Measurements from ENCODE around the gene TRABD2B.
"Not testable (repeated sequence)": the region's sequence is repeated elsewhere in the genome, so short reads cannot be mapped to it uniquely, and the experiment has no call there.

TRABD2B gene

DNA sequence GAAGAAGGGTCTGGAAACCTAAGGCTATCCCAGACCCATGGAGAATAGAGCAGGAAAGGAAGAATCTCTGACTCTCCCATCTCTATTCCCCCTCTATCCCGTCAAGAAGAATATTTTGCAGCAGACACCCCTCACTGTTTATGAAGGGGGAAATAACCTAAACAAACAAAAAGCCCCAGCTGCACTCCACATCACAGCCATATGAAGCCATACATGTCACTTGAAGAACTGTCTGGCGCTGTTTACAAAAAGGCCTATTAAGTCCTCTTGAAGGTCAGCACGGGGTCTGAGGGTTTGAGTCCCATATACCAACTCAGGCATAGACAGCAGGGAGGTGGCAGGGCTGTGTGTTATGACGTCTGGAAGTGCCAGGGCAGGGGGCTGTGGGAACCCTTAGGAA, 31.4 kb downstream of the TRABD2B start:
- DNase-seq (ENCODE audit: low spot score), result no peak

- no peak for DNase-seq (ENCODE audit: low spot score)
Measured at GRCh38 chr1:47964636-47965035, 32.5 kb downstream of the TRABD2B start.

DNA sequence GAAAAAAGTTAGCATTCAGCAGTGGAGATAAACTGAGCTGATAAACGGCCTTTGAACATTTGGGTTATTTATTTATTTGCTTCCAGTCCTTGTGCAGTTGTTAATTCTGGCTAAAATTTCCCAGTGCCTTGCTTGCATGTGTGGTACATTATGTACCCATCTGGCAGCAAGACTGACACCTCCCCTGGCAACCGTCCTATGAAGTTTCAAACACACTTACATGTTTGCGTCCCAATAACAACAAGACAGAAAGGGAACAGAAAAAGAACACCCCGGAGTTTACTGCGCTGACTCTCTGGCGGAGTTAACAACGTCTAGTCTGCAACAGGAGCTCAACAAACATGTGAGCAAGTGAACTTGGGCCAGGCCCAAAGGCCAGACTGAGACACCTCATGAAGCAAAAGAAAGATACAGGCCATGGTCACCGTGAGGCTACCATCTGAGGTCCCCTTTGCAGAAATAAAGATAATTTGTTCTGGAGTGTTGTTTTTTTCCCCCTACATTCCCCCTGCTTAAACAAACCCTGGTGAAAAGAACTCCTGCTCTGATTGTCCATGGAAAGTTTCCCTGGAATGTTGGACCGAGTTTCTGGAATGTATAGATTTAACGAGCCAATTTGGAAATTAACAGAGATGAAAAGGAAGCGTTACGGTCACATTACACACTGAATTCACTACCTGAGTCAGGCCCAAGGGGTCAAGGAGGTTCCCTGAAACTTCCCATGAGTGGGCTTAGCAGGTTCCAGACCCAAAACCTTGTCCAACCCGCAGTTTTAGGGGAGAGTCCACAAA, 33.4 kb downstream of the TRABD2B start:
- DNase-seq (ENCODE audit: low spot score), result no peak

DNA sequence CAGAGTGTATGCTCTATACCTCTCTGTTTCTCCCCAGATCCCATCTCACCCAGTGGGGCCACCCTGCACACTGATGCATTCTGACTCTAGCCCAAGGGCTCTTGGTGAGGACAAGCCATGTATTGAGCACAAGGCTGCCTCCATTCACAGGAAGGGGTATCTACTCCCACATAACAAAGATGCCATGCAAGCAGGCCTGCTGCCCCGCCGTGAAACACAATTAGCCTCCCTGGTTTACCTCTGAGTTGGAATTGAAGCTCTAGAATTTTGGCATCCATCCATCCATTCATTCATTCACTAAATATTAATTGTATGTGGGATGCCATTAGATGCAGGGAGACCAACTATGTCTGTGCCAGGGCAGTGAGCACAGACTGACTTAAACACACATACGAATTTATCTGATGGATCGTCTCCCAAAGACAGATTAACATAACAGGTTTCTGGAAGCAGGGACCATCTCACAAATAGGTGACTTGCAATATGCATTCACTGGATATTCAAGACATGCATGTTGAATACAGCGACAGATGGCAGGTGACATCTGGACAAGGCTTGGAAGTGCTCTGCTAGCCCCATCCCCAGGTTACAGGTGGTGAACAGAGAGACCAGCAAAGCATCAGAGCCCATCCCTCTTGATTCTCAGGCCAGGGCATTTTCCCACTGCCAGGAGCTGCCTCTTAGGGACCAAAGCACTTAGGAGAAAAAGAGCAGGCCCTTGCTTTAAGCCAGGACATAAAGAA, 34.3 kb downstream of the TRABD2B start:
- DNase-seq (ENCODE audit: low spot score), result peak; percentile 41

DNA sequence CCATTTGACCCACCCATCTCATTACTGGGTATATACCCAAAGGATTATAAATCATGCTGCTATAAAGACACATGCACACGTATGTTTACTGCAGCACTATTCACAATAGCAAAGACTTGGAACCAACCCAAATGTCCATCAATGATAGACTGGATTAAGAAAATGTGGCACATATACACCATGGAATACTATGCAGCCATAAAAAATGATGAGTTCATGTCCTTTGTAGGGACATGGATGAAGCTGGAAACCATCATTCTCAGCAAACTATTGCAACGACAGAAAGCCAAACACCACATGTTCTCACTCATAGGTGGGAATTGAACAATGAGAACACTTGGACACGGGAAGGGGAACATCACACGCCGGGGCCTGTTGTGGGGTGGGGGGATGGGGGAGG, 35.4 kb downstream of the TRABD2B start:
- not testable (repeated sequence) for DNase-seq (ENCODE audit: low spot score)

GRCh38 chr1:47956491-47956890, 40.7 kb downstream of the TRABD2B start:
- not testable (repeated sequence) for DNase-seq (ENCODE audit: low spot score)

GRCh38 chr1:47953661-47954060, 43.5 kb downstream of the TRABD2B start:
- no peak for DNase-seq (ENCODE audit: low spot score)

DNA sequence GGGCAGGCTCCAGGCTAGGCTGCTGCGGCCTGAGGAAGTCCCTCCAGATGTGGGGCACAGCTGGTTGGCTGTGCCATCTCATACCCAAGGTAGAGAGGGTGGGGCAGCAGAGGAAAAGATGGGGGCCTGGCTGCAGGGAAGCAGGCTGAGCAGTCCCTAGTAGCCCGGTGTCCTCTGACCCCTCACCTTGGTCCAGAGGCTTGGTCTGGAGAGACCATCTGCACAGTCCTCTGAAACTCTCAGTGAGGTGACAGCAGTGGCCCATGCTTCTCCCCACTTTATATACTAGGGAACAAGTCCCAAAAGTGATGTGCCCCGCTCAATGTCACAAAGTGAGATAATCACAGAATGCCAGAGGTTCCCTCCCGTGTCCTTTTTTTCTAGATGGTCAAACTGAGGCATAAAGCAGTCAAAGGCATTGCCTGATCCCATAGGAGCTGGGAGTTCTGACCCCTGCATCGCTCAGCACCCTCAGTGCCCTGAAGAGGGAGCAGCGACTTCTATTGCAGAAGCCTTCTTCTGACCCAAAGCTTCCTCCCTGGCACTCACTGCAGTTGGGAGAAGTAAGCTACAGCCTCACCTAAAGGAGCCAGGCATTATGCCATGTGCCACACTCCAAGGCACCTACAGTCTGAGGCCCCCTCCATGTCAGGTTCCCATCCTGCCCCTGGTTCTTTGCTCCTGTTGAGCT, 45.5 kb downstream of the TRABD2B start:
- DNase-seq (ENCODE audit: low spot score), result no peak

GRCh38 chr1:47951026-47951425, 46.2 kb downstream of the TRABD2B start:
- DNase-seq (ENCODE audit: low spot score), result peak; percentile 63

GRCh38 chr1:47950471-47950870, 46.7 kb downstream of the TRABD2B start:
- no peak for DNase-seq (ENCODE audit: low spot score)

GRCh38 chr1:47948126-47948525, 49.1 kb downstream of the TRABD2B start:
- no peak for DNase-seq (ENCODE audit: low spot score)

GRCh38 chr1:47947531-47947930, 49.7 kb downstream of the TRABD2B start:
- no peak for DNase-seq (ENCODE audit: low spot score)

GRCh38 chr1:47944561-47944960, 52.6 kb downstream of the TRABD2B start:
- no peak for DNase-seq (ENCODE audit: low spot score)

GRCh38 chr1:47942240-47942629, 55.0 kb downstream of the TRABD2B start:
- no peak for DNase-seq (ENCODE audit: low spot score)

GRCh38 chr1:47941609-47942239, 55.5 kb downstream of the TRABD2B start:
- DNase-seq (ENCODE audit: low spot score), result no peak

- DNase-seq (ENCODE audit: low spot score), result peak; percentile 40
Measured at GRCh38 chr1:47940779-47941178, 56.4 kb downstream of the TRABD2B start.

GRCh38 chr1:47940326-47940725, 56.9 kb downstream of the TRABD2B start:
- no peak for DNase-seq (ENCODE audit: low spot score)

DNA sequence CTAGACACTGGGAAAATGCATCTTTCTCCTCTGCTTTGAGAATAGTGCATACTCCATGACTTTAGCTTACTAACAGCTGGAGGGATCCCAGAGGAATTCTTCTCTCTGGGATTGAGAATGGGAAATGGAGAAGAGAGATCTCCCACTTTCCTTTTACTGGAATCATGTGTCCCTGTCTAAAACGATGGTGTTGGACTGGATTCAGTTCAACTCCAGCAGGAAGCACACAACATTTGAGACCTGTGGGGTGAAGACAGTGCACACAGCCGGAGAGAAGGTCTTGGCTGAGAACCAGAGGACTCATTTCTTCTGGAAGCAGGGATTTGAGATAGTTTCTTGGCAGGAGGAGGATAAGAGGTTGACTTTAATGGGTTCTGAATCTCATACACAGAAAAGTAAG, 58.7 kb downstream of the TRABD2B start:
- no peak for DNase-seq (ENCODE audit: low spot score)

- no peak for DNase-seq (ENCODE audit: low spot score)
Measured at GRCh38 chr1:47937586-47938254, 59.5 kb downstream of the TRABD2B start.

DNA sequence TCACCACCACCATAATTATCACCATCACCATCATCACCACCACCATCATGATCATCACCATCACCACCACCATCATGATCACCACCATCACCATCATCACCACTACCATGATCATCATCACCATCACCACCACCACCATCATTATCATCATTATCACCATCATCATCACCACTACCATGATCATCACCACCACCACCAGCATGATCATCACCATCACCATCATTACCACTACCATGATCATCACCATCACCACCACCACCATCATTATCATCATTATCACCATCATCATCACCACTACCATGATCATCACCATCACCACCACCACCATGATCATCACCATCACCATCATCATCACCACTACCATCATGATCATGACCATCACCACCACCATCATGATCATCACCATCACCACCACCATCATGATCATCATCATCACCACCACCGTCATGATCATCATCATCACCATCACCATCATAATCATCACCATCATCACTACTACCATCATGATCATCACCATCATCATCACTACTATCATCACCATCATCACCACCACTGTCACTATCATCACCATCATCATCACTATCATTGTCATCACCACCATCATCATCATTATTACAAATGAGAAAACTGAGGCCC, 60.2 kb downstream of the TRABD2B start:
- DNase-seq (ENCODE audit: low spot score), result no peak

- no peak for DNase-seq (ENCODE audit: low spot score)
Measured at GRCh38 chr1:47935856-47936255, 61.3 kb downstream of the TRABD2B start.
